CD4-positive, alpha-beta T cell treated with Interleukin-17A for 4 hours (primary cell): ENCODE results near the gene TGM6.

Experiments
- DNase-seq: peaks from one replicate; pipeline ENCODE4 v3.0.0-alpha.2; 2020; ENCODE audit warnings: mixed read lengths

TGM6 gene

DNA sequence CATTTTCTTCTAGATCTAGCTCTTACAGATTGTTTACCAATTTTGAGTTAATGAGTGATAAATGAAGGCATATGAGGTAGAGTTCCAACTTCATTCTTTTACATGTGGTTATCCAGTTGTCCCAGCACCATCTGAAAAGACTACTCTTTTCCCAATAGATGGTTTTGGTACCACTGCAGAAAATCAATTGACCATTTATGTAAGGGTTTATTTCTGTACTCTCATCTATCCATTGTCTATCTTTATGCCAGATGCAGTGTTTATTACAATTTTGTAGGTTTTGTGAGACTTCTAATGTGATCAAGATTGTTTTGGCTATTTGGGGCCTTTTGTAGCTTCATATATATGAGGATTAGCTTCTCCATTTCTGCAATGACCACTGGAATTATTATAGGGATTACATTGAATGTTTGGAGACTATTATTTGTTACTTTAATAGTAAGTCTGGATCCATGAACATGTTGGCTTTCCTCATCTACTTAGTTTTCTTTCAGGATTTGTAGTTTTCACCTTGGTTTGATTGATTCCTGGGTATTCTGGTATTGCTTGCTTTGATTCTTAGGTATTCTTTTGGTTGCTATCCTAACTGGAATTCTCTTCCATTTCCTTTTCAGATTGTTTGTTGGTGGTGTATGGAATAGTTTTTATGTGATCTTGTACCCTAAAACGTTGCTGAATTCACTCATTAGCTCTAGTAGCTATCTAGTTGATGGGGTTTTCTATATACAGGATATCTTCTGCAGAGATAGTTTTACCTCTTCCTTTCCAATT, 79.5 kb downstream of the TGM6 start:
- DNase-seq = no peak

DNA sequence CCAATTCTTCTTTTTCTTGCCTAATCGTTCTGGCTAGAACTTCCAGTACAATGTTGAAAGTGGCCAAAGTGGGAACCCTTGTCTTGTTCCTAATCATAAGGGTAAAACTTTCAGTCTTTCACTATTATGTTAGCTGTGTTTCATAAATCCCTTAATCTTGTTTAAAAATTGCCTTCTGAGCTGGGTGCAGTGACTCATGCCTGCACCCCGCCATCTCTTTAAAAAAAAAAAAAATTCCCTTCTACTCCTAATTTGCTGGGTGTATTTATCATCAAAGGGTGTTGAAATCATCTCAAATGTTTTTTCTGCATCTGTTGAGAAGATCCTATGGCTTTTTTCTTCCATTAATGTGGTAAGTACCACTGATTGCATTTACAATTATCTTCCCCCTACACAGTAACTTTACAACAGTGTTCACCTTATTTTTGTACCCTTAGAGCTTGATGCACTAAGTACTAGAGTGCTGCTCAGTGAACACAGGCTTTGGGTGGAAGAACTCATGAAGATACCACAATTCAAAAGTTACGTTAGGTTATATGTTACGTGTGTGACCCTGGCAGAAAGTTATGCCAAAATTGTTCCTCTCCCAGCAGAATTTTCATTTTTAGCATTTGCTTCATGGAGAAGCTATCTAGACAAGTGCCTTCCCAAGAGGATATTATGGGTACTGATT, 80.2 kb downstream of the TGM6 start:
- DNase-seq = no peak

DNA sequence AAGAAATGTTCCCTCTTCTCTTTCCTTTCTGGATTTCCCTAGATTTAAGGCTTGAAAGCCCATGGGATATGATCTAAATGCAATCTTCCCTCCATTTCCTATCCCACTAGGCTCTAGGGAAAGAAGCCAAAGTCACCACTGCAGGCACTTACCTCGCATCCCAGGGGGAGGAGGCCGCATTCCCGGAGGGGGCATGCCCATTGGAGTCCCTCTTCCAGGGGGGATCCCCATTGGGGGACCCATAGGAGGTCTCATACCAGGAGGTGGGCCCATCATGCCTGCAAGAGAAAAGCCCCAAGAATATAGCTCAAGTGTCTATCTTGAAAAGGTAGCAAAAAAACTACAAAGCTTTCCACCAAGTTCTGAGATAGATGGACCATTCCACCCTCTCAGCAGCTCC, 81.8 kb downstream of the TGM6 start:
- no peak for DNase-seq

DNA sequence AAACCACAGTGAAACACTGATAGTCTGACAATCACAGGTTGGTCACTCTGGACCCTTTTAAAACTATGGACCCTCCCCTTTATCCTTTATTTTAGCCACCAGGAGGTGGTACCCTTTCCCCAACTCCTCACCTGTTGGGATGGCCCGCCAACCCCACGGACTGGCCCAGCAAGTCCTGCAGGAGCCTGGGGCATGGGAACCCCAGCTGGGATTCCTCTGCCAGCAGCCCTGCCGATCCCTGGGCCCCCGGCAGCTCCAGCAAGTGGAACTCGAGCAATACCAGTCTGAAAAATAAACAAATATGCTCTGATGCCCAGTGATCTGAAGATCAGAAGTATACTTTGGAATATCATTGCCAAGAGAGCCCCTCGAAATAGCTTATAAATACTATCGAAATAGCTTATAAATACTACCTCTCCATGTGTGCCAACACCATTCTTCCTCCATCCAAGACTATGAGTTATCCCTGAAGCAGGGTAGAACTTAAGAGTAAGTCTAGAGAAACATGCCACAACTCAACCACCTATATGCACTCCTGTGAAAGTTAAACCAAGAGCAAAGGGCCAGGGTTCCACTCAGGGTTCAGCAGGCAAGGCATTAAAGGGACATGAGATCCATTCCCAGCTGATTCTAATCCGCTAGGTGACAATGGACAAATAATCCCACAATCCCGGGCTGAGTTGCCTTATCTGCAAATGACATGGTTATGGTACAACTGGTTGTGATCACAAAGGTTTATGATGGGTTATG, 83.1 kb downstream of the TGM6 start:
- no peak for DNase-seq

DNA sequence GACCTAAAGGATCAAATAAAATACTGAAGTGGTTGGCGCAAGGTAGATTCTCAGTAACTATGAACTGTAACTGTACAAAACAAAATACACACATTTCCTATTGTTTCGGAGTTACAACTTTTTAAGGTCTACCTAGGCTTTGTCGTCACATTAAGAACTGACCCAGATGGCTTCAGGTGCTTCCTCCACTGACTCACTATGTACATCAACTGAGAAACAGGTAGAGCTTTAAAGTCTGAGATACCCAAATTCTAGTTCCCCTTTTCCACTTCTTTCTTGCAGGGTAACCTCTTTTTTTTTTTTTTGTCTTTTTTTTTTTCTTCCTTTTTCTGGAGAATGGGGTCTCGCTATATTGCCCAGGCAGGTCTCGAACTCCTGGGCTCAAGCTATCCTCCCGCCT, 84.4 kb downstream of the TGM6 start:
- no peak for DNase-seq

DNA sequence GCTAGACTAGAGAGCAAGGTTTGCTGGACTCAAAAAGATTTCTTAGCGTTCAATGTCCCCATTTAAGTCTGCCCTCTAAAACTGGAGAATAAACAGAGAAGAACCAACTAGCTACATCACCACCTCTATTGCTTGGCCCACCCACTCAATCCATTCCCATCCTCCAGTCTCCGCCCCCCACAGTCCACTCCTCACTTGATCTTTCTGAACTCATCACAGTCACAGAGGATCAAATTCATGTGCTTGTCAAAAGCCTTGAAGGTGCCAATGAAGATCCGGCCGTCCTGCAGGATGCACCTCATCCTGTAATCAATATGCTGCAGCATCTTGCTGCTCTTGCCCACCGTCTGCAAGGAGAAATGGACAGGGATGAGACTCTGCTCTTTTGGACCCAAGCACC, 86.7 kb downstream of the TGM6 start:
- DNase-seq = no peak

DNA sequence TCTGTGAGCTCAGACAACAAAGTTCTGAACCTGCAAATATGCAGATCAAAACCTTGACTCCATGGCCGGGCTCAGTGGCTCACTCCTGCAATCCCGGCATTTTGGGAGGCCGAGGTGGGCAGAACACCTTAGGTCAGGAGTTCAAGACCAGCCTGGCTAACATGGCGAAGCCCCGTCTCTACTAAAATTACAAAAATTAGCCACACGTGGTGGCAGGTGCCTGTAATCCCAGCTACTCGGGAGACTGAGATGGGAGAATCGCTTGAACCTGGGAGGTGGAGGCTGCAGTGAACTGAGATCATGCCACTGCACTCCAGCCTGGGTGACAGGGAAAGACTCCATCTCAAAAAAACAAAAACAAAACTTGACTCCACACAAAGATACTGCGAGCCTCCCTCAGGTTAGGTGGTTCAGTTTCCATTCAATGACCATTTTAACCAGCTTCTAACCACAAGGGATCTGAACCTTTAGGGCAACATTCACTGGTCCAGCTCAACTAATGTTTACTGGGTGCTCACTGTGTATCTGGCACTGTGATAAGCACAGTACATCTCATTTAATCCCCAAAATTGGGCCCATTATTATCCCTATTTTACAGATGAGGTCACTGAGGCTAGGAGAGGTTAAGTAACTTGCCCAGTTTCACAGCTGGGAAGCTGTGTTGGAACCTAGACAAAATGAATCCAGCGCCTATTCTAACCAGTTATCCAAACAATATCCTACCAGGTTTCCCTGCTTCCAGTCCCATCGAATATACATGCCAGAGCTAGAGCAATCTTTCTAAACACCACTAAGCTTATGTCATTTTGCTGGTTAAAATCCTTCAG, 88.1 kb downstream of the TGM6 start:
- DNase-seq = no peak

DNA sequence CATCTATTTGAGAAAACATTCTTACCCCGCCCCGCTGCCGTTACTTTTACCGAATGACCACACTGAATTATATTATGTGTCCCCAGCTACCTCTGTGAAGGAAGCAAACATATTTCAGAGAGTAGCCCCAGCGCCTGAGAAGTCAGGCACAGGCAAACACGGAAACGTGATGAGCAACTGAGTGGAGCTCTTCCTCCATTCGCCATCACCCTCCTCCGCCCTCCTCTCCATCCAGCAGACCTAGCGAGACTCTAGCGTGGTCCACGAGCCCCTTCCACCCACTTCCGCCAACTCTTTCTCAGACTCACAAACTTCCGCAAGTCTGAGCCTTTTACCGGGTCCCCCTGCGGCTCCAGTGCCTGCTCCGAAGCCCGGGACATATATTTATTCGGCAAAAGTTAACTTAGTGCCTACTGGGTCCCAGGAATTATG, 89.3 kb downstream of the TGM6 start:
- peak; percentile 64 for DNase-seq

DNA sequence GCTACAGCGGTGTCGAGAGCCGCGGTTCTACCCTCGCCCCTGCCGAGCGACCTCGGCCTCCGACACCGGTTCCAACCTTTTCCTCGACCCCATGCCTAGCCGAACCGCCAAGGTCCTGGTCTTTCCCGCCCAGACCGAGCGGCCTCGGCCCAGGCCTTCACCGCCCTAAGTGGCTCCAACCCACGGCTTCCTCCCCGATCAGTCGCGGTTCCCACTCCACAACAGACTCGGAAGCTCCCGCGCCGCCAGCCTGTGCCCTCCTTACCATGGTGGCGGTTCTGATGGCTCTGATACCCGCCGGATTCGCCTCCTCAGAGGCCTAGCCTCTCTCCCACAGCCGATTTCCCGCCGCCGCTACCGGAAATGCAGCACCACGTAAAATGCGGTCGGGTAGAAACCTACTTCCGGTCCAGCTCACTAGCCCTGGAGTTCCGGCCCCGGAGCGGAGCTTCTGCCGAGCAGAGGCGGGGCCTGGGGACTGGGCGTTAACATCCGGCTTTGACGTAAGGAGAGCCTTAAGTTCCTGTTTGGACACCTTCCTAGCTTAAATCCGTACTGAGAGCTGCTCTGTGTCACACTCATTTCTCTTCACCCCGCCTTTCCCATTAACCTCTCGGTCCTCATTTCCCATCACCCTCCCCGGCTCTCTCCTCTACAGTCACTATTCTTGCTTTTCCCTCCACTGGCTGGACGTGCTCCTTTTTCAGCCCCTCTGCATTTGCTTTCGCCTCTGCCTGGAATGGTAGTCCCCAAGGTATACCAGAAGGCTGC, 89.9 kb downstream of the TGM6 start, which contains the start of gene SNRPB:
SNRPB (minus strand) TSS at position 367 of the 771 bp plus-strand sequence; CDS start at position 268, 99 bp downstream.
- peak; percentile 97 for DNase-seq

DNA sequence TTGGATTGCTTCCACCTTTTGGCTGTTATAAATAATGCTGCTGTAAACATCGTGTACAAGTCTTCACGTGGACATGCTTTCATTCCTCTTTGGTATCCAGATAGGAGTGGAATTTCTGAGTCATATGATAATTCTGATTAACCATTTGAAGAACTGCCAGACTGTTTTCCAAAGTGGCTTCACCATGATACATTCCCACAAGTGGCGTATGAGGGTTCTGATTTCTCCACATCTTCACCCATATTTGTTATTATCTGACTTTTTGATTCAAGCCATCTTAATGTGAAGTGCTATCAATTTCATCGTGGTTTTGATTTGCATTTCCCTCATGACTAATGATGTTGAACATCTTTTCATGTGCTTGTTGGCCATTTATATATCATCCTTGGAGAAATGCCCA, 92.8 kb downstream of the TGM6 start:
- no peak for DNase-seq

DNA sequence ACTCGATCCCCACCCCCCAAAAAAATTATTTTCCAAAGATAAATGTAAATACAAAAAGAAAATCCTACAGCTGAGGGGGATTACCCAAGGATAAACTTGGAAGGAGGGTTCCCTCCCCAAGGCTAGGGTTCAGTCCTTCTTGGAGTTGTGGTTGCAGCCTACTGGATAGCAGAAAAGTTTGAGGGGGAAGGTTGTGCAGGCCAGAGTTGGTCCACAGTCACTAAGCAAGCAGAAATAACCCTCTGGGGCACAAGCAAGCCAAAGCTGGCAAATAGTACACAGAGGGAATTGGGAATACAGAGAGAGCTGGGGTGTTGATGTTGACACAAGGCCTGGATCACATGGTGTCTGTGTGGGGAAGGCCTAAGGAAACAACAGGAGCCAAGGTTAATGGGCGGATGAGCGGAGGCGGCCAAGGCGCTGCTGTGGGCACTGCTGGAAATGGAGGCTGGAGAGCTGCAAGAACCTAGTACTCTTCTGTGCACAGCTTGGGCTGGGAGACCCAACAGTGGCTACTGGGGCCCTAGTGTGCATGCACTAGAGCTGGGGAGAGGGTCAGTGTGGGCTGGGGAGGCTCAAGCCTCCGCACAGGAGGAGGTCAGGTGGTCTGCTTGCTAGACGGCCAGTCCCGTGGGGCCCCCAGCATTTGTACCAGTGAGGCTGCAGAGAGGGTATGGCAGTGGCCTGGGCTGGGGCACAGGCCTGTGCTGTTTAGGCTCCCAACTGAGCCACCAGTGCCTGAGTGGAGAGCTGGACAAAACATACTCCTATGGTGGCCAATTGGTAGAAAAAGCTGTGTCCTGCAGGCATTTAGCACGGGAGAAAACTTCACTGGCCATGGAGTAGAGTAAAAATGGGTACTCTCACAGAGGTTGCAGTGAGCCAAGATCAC, 95.4 kb downstream of the TGM6 start:
- DNase-seq = no peak

DNA sequence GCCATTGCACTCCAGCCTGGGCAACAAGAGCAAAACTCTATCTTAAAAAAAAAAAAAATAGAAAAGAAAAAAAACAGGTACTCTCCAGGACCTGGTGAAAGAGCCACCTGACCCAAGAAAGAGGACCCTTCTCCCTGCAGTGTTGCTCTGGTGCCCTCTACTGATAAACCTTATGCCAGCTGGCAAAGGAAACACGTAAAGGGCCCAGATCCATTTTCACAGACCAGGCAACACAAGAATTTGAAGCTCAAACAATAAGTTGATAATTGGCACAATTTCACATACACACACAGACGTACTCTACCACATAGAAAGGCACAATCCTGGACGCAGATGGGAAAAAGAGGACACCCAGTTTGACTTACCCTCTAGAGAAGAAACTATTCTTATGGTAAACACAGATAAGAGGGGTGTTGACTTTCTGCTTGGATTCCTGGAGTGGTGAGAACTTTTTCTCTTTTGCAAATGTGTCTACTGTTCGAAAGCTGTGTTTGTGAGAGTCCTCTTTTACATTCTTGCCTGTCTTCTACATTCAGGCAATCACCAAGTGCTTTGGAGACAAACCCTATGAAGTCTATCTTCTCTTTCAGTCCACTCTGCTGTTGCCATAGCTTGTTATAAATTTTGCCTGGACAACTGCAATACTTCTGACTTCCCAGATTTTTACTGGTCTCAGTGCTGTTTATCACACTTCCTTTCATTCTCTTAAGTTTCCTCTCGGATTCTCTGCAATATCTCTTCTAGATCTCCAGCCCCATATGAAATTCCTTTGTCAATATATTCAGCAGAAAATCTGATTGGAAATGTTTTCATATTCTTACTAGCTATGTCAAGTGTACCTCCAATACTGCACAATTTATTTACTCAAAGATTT, 96.3 kb downstream of the TGM6 start:
- no peak for DNase-seq

DNA sequence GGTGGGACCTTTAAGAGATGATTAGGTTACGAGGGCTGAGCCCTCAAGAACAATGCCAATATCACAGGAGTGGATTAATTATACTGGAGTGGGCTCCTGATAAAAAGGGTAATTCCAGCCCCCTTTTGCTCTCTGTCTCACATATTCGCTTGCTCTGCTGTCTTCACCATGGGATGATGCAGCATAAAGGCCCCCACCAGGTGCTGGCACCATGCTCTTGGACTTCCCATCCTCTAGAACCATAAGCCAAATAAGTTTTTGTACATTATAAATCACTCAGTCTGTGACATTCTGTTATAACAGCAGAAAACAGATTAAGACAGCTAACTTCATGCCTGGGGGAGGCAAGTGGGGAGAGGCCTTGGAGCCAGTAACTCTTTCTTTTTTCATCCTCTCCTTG, 99.7 kb downstream of the TGM6 start:
- DNase-seq = no peak
